HL-60 (cell line): Measurements from ENCODE around the gene PPP1R14C.

Source experiments
- DNase-seq, 2 experiments: peaks; one replicate each; pipeline ENCODE4 v3.0.0-alpha.2; 2010 to 2020; ENCODE audit warnings: low read depth in 1 of 2, low spot score in 1 of 2
- H3K27ac ChIP-seq: fragments of 250-450 bp; sonication (Bioruptor Pico); replicated peaks from 2 replicates; pipeline ENCODE4 v1.5.1; 2020; ENCODE audit warnings: mild to moderate bottlenecking, moderate library complexity
- H3K27me3 ChIP-seq: fragments of 250-450 bp; sonication (Bioruptor Pico); 2 replicates; pipeline ENCODE4 v1.5.1; 2021; ENCODE audit warnings: mild to moderate bottlenecking, moderate library complexity; ENCODE audit not compliant: insufficient read depth, poor library complexity, severe bottlenecking
- H3K4me3 ChIP-seq: replicated peaks from 2 replicates; pipeline ENCODE4 v1.5.1; 2011; ENCODE audit warnings: mild to moderate bottlenecking, control low read depth, low read length; ENCODE audit not compliant: insufficient read depth
- CTCF ChIP-seq: IDR thresholded peaks from one replicate; pipeline ENCODE4 v1.5.1; 2011; ENCODE audit warnings: low read length, control low read depth, inconsistent platforms; ENCODE audit not compliant: insufficient read depth
- GABPA ChIP-seq: IDR thresholded peaks from 2 replicates; pipeline ENCODE4 v1.6.1; 2012; ENCODE audit warnings: low read depth
- POLR2AphosphoS5 ChIP-seq: IDR thresholded peaks from 2 replicates; pipeline ENCODE4 v1.6.1; 2012; ENCODE audit warnings: low read depth
- REST ChIP-seq: IDR thresholded peaks from 2 replicates; pipeline ENCODE4 v1.6.1; 2012; ENCODE audit warnings: low read depth; ENCODE audit not compliant: insufficient replicate concordance
- SPI1 ChIP-seq: IDR thresholded peaks from 2 replicates; pipeline ENCODE4 v1.6.1; 2012; ENCODE audit warnings: low read depth, mild to moderate bottlenecking, borderline replicate concordance

PPP1R14C gene

GRCh38 chr6:150286460-150286859 lies 143.6 kb downstream of the PPP1R14C start:
- TF ChIP-seq GABPA (no peak), SPI1 (no peak), POLR2AphosphoS5 (no peak), CTCF (no peak), REST (no peak)
- no peak for DNase-seq
- H3K27me3 ChIP-seq: peaks cover 5% of the 10 kb centered on the region
- H3K27ac ChIP-seq: no peak overlapping the region
- H3K4me3 ChIP-seq: no peak overlapping the region

- H3K27ac ChIP-seq: no peak overlapping the region
Measured at GRCh38 chr6:150286912-150287311, 144.1 kb downstream of the PPP1R14C start.

GRCh38 chr6:150288456-150288855 lies 145.6 kb downstream of the PPP1R14C start:
- Histone ChIP-seq H3K27me3 (peaks cover 5% of the 10 kb centered on the region), H3K27ac (no peak overlapping the region), H3K4me3 (no peak overlapping the region)
- TF ChIP-seq CTCF: no peak
- no peak for DNase-seq

More at GRCh38 chr6:150286912-150287311, 144.1 kb downstream of the PPP1R14C start:
- no peak for DNase-seq
- Histone ChIP-seq H3K4me3 (no peak overlapping the region), H3K27me3 (peaks cover 5% of the 10 kb centered on the region)
- TF ChIP-seq CTCF: no peak
- TF ChIP-seq POLR2AphosphoS5: no peak
- TF ChIP-seq SPI1: no peak
- TF ChIP-seq GABPA: no peak
- no peak for TF ChIP-seq REST

GRCh38 chr6:150289454-150290071 lies 146.7 kb downstream of the PPP1R14C start:
- H3K27ac ChIP-seq: no peak overlapping the region
- peaks cover 3% of the 10 kb centered on the region for H3K27me3 ChIP-seq
- no peak for TF ChIP-seq REST
- no peak for TF ChIP-seq CTCF
- DNase-seq: no peak
- H3K4me3 ChIP-seq: no peak overlapping the region
